ENCODE data around the gene PTPRJ.

PTPRJ gene

DNA sequence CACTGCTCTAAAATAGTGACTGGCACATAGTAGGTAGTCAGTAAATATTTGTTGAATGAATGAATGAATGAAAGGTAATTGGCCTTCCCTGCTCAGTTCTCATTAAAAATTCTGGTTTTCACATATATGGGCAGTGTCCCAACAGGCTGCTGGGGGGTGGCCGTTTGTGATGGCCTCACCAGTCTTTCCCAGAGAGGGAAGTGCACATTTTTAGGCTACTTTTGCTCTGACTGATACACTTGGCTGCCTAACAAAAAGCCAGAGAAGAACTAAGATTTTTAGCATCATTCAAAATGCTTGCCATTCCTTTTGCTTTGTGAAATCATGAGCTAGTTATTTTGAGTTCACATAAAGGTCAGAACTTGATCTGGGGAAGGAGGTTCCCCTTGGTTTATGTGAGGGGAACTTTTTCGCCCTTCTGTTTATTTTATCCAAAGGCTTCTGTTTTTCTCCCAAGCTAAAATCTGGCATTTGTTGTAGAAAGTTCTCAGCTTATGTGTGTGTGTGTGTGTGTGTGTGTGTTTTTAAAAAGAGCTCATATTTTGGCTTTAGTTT is 83.1 kb downstream of the PTPRJ start:
- H3K4me1 ChIP-seq (ENCODE audit: control insufficient read depth, low read length) = peaks cover 5% of the 10 kb centered on the region; the same call in 1 of the 2 replicates
- no peak overlapping the region for H3K4me2 ChIP-seq (ENCODE audit: low read length)
- H3K27ac ChIP-seq (ENCODE audit: low read depth, low read length) = no peak overlapping the region
- no peaks in the 10 kb centered on the region for H3F3A ChIP-seq (ENCODE audit: control insufficient read depth, insufficient read depth)
- peaks cover 17% of the 10 kb centered on the region for H3K27me3 ChIP-seq (ENCODE audit: control insufficient read depth, low read length)
- no peaks in the 10 kb centered on the region for H3K9me2 ChIP-seq (replicated peaks; ENCODE audit: control insufficient read depth, low read length)
- no peaks in the 10 kb centered on the region for H4K20me1 ChIP-seq (ENCODE audit: control insufficient read depth, insufficient read depth, low read depth, low read length)
- TF ChIP-seq, protein P1, sequence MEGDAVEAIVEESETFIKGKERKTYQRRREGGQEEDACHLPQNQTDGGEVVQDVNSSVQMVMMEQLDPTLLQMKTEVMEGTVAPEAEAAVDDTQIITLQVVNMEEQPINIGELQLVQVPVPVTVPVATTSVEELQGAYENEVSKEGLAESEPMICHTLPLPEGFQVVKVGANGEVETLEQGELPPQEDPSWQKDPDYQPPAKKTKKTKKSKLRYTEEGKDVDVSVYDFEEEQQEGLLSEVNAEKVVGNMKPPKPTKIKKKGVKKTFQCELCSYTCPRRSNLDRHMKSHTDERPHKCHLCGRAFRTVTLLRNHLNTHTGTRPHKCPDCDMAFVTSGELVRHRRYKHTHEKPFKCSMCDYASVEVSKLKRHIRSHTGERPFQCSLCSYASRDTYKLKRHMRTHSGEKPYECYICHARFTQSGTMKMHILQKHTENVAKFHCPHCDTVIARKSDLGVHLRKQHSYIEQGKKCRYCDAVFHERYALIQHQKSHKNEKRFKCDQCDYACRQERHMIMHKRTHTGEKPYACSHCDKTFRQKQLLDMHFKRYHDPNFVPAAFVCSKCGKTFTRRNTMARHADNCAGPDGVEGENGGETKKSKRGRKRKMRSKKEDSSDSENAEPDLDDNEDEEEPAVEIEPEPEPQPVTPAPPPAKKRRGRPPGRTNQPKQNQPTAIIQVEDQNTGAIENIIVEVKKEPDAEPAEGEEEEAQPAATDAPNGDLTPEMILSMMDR (IDR thresholded peaks at IDR 0.05; ENCODE audit: low read depth, low read length, poor library complexity, severe bottlenecking) = no peak
- no peak for TF ChIP-seq EZH2phosphoT487 (IDR thresholded peaks at IDR 0.05; ENCODE audit: borderline replicate concordance, low read length)
- no peaks in the 10 kb centered on the region for H3K36me3 ChIP-seq (ENCODE audit: control insufficient read depth, low read length)
- H3K9me3 ChIP-seq (ENCODE audit: control insufficient read depth, insufficient read depth, low read length) = no peaks in the 10 kb centered on the region
- no peaks in the 10 kb centered on the region for H3K79me2 ChIP-seq (ENCODE audit: control insufficient read depth, low read length)
- H3K4me3 ChIP-seq (ENCODE audit: low read length) = no peak overlapping the region

DNA sequence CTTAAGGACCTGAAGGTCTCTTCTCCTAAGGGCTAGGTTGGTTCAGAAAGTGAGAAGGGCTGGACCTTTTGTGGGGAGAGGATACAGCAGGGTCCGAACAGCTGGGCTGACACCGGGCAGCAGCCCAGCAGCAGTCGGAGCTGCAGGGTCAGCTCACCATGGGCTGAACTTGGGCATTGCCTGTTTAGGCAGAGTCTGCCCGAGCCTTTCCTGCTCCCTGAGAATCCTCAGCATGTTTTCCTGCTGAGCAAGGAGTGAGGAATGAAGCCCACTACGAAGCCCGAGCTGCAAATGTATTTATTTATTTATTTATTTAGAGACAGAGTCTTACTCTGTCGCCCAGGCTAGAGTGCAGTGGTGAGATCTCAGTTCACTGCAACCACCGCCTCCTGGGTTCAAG is 83.9 kb downstream of the PTPRJ start:
- no peak overlapping the region for H3K4me2 ChIP-seq (ENCODE audit: low read length)
- peaks cover 16% of the 10 kb centered on the region for H3K27me3 ChIP-seq (ENCODE audit: control insufficient read depth, low read length)
- peaks cover 5% of the 10 kb centered on the region; the same call in 1 of the 2 replicates for H3K4me1 ChIP-seq (ENCODE audit: control insufficient read depth, low read length)
- TF ChIP-seq, protein P1 (IDR thresholded peaks at IDR 0.05; ENCODE audit: low read depth, low read length, poor library complexity, severe bottlenecking) = no peak
- no peak for TF ChIP-seq EZH2phosphoT487 (IDR thresholded peaks at IDR 0.05; ENCODE audit: borderline replicate concordance, low read length)
- no peaks in the 10 kb centered on the region for H3K9me2 ChIP-seq (replicated peaks; ENCODE audit: control insufficient read depth, low read length)
- H3K36me3 ChIP-seq (ENCODE audit: control insufficient read depth, low read length) = no peaks in the 10 kb centered on the region
- no peaks in the 10 kb centered on the region for H4K20me1 ChIP-seq (ENCODE audit: control insufficient read depth, insufficient read depth, low read depth, low read length)
- no peak overlapping the region for H3K4me3 ChIP-seq (ENCODE audit: low read length)
- no peaks in the 10 kb centered on the region for H3F3A ChIP-seq (ENCODE audit: control insufficient read depth, insufficient read depth)
- no peak overlapping the region for H3K27ac ChIP-seq (ENCODE audit: low read depth, low read length)
- no peaks in the 10 kb centered on the region for H3K79me2 ChIP-seq (ENCODE audit: control insufficient read depth, low read length)
- no peaks in the 10 kb centered on the region for H3K9me3 ChIP-seq (ENCODE audit: control insufficient read depth, insufficient read depth, low read length)

DNA sequence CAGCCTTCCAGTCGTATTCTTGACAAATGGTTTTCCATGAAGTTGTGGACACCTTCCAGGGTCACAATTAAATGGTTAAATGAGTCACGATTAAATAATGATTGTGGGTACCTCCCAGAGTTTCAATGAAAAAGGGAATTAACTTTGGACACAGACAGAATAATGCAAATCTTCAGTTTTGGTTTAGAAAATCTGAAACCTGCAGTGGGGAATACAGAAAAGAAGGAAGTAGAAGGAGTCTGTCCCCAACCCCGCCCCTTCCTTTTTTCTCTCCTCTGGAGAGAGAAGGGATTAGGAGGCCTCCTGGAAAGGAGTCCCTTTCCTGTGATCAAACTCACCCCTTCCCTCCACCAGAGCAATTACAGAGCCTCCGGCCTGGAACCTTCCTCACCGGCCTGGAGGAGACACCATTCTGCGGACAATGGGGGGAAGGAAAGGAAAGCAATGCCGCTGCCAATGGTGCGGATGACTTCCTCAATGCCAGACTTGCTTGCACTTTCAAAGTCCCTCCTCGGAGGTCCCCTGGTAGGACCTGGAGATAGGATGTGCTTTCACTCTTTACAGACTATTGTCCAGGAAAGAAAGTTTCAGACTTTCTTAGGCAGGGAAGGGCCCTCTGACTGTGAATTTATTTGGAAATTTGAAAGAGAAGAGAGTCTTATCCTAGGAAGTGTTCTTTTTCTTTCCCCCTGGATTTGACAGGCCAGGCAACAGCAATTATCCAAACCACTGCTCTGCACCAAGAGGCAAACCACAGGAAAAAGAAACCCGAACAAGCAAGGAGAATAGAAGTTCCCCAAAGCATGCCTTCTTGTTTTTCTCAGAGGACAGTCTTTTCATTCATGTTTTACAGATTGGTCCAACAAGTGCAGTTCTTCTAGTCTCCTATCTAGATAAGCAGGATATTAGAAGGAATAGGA is 86.8 kb downstream of the PTPRJ start:
- Histone ChIP-seq H4K20me1 (ENCODE audit: control insufficient read depth, insufficient read depth, low read depth, low read length) (no peaks in the 10 kb centered on the region), H3K79me2 (ENCODE audit: control insufficient read depth, low read length) (no peaks in the 10 kb centered on the region), H3F3A (ENCODE audit: control insufficient read depth, insufficient read depth) (no peaks in the 10 kb centered on the region), H3K9me2 (replicated peaks; ENCODE audit: control insufficient read depth, low read length) (no peaks in the 10 kb centered on the region), H3K36me3 (ENCODE audit: control insufficient read depth, low read length) (no peaks in the 10 kb centered on the region), H3K4me2 (ENCODE audit: low read length) (no peak overlapping the region), H3K9me3 (ENCODE audit: control insufficient read depth, insufficient read depth, low read length) (no peaks in the 10 kb centered on the region), H3K4me3 (ENCODE audit: low read length) (no peak overlapping the region), H3K27ac (ENCODE audit: low read depth, low read length) (no peak overlapping the region), H3K27me3 (ENCODE audit: control insufficient read depth, low read length) (peaks cover 9% of the 10 kb centered on the region), H3K4me1 (ENCODE audit: control insufficient read depth, low read length) (peaks cover 5% of the 10 kb centered on the region; the same call in 1 of the 2 replicates)
- TF ChIP-seq, protein P1 (IDR thresholded peaks at IDR 0.05; ENCODE audit: low read depth, low read length, poor library complexity, severe bottlenecking) = no peak
- TF ChIP-seq EZH2phosphoT487 (IDR thresholded peaks at IDR 0.05; ENCODE audit: borderline replicate concordance, low read length) = no peak
